Fibroblast of skin of left biceps (primary cell): ENCODE data around the gene AHCYL1.
A peak's percentile ranks its signal among the peaks of the same experiment; 100 is the strongest.
"Not testable (repeated sequence)": the region's sequence is repeated elsewhere in the genome, so short reads cannot be mapped to it uniquely, and the experiment has no call there.

ENCODE experiments used
- DNase-seq, 2 experiments: peaks; one replicate each; pipeline ENCODE4 v3.0.0-alpha.2; 2013; ENCODE audit warnings: low read depth in 2 of 2

AHCYL1 gene

DNA sequence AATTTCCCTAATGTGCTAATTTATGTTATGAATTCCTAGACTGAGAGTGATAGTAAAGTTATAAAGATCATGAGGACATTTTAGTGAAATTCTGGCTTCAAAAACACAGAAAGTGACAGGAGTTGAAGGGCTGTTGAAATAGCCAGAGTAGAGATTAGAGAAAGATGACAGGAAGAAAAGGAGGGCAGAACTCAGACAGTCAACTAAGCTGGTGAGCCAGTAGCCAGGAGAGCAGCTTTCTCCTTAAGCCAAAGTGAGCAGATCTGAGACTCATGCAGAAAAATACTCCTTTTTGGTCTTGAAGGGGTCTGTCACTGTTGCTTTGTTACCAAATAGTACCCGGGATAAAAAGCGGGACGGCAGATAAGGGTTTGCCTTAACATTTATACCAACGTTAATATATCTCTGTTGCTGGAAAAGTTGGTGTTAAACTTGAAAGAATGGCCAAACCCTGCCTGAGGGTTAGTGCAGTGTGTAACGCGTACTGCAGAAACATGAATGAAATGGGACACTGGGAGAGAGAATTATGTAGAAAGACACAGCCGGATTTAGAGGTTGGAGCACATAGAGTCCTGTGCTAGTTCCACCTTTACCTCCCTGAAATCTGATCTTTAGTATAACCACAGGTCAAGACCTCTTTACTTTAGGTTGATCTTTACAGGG is 12.8 kb downstream of the AHCYL1 start:
- DNase-seq: no peak

DNA sequence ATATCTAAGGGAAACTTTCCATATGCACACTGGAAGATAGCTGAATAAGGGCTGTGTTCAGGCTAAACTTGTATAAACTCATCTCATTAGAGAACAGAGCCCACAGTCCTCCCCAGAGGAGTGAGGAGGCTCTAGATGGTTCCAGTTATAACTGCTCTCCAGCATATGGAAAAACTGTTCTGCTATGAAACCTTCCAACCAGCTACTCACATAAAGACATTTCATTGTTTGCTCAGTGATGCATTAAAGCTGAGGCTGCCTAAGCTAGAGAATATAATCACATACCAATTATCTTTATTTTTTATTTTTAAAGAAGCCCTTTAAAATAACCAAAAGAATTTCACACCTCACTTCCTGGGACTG is 13.3 kb downstream of the AHCYL1 start:
- no peak for DNase-seq

DNA sequence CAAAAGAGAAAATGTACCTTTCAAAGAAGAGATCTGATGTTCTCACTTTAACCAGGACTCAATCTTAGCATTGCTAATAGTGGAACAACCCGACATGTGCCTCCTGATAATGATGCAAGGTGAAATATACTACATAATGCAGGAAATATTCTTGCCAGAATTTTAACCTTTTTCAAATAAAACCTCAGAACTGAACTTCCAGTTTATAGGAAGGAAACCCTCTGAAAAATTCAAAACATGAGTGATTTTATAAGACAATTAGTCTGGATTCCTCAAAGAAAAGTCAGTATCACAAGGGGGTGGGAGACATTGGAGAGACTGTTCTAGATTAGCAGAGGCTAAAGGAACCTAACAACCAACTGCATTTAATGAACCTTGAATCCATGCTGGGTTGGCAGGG is 18.1 kb downstream of the AHCYL1 start:
- no peak for DNase-seq

DNA sequence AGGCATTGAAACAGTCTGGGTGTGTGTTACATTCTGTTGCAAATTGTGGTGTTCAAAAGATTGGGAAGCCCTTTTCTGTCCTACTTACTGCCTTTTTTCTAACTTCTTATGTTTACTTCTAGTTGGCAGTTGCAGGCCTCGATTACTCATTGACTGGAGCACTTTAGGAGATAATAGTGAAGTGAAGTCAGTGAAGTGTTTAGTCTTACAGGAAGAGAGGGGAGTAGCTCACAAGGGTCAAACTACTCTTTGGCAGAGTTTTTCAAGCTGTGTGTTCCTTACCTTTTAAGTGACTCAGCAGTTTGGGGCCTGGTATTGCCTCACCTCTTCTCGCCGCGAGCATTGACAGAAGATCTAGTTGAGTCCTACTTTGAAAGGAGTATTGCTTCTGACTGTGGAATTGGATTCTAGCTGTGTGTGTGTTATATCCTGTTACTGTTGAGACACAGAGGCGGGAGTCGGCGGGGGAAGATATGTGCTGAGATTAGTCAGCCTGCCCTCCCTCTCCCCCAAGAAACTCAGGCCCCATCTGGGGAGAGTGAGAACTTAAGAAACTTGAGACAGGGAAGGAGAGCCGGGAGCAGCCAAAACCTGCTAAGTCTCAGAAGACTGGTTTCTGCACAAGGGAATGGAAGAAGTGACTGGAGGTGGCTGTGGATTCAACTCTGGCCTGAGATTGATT is 19.3 kb downstream of the AHCYL1 start:
- DNase-seq: peak; percentile 93 to 94

DNA sequence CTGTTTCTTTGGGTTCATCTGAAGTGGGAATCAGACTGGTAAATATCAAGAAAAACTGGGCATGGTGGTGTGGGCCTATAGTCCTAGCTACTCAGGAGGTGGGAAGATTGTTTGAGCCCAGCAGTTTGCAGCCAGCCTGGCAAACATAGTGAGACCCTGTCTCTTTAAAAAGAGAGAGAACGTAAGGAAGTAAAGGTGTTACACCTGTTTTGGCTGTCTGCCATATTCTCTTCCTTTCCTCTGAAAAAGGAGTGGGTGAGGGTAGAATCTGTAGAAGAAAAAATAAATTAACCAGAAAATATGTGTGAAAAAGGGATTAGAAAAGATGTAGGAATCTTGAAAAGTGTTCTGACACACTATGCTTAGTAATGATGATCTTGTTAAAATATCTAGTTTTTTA is 20.0 kb downstream of the AHCYL1 start:
- no peak for DNase-seq

DNA sequence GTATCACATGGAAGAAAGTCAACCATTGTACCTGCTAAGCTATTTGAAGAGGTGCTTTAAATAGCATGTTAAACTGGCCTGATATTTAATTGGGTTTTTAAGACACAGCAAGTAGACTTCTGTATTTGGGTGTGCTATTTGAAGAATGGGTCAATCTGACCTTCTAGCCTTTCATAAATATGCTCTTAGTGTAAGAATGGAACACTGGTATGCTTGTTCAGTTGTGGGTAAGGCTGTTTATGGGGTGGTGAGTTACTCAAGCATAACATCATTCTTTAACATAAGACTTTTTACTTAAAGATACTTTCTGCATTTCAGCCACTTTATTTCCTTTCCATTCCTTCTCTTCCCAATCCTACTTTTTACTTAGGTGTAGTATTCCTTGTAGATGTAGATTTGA is 21.4 kb downstream of the AHCYL1 start:
- no peak for DNase-seq

DNA sequence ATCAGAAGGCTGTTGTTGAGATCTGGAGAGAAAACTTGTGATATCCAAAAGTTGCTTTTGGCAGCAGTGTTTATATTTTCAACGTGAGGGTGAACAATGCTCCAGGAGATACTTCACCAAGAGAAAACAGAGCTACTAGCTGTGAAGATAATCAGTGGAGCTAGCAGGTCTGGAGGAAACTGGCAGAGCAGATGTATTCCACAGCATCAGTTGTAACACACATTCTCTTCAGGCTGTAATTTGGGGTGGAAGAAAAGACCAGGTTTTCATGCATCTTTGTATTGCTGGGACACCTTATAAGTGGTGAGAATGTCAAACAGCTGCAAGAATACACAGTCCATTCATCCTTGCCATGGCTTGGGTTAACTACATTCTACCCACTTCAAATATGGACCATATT is 22.0 kb downstream of the AHCYL1 start:
- DNase-seq: no peak

DNA sequence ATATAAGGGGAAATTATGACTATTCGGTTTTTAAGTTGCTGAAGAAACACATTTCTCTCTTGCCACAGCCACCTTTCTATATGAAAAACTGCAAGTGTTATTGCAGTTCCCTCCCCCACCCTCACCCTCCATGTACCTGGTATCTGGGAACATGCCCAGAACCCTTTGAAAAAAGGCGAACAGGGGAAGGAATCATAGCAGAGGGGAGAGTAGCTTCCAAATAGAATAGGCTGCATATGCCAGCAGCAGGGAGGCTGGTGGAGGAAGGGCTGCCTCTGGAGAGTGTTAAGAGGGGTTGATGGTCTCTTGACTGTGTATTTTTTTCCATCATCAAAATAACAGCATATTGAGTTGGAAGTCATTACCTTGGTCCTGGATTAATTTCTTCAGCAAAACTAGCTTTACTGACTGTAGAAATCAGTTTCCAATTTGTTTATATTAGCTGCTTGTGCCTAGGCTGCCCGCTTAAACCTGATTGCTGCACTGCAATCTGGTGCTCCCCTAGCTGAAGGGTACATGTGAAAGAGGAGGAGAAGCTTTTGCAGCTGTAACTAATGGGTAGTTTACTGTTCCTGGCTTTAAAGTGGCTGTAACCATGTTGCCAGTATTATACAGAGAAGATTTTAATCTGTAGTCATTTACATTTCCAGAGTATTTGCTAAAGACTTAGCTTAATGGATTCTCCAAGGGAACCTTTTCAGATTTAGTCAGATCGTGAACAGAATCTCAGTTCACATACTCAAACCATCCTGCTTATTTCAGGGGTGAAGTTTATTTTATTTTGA is 22.7 kb downstream of the AHCYL1 start:
- no peak for DNase-seq

DNA sequence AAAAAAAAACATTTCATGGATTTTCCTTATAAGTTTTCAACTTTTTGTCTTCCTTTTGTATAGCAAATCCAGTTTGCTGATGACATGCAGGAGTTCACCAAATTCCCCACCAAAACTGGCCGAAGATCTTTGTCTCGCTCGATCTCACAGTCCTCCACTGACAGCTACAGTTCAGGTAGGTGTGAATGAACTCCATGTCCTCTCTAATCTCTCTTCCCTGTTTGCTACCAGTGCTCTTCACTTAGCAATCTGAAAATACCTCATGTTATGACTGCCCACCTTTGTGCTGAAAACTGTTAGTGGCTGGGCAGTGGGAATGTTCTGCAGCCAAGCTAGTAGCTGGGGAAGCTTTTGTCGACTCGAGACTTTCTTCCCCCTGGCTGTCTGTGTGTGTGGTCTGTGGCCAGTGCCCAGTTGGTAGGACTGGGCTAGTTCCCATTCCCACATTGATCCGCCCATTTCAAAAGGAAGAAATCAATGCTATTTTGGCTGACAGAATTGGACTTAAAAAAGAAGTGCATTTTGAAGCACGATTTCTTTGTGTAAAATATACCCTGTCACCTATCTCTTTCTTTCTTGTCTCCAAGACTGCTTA is 24.5 kb downstream of the AHCYL1 start:
- no peak for DNase-seq

DNA sequence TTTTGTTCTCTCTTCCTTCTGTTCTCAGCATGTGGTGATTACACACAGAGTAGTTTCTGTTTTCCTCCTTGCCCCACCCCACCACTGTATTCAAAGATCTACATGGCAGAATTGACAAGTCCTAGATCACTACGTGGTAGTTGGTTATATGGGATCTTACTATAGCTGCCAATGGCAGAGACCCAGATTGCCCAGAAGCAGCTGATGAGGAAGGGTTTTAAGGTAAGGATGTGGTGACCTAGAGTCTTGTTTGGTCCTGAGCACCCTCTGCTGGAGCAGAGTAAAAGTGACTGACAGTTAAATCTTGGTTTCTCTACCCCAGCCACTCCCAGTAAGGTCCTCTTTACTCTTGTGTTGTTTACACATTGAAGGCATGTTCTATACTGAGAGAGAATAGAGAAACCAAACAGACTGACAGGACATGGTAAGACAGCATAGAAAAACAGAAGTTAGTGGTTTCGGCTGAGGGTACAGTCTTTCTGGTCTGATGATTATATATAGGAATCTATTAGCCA is 27.0 kb downstream of the AHCYL1 start:
- DNase-seq: no peak

DNA sequence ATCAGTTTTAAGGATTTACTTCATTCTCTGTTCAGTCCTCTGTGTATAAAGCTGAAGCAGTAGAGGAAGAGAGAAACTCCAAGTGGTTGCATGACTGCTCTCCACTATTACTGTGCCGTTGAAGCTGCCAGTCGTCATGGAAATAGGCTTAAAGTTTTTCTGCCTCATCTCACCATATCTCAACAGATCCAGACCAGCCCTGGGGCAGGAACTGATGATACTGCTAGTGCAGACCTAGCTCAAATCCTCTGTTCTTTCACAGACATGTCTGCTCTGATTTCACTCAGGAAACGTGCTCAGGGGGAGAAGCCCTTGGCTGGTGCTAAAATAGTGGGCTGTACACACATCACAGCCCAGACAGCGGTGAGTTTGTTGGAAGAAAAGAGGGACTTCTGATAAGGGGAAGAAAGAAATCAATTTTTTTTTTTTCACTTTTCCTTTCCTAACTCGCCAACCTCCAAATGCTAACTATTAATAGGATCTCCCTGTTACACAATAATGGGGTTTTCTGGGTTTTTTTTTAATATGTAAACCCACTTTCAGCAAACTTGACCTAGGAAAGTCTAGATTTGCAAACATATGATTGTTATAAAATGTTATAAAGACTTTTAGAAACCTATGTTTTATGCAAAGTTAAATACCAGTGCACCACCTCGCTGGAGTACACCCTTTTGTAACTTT is 27.7 kb downstream of the AHCYL1 start:
- DNase-seq: no peak

DNA sequence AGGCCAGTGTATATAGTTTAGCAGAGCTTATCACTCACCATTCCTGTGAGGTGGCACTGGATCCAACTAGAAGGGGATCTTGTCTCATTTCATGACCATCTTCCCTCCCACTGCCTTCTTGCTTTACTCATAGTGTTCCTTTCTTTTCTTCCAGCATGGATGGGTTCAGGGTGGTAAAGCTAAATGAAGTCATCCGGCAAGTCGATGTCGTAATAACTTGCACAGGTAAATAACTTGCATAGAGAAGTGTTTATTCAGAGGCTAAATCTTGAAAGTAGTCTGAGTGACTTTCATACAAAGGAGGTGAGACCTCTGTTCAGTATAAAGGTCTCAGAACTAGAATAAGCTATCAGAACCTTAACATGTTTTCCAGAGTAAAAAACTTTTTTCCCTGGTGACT is 33.2 kb downstream of the AHCYL1 start:
- DNase-seq: no peak

DNA sequence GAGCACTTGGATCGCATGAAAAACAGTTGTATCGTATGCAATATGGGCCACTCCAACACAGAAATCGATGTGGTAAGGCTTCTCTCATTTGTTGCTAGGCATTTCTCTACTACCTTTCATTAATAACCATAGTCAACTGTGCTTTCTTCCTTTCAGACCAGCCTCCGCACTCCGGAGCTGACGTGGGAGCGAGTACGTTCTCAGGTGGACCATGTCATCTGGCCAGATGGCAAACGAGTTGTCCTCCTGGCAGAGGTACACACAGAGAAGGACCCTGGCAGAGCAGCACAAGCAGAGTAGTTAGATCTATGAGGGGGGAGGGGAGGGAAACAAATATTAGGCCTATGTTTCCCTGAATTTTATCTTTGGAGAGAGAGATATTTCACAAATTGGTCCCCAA is 33.8 kb downstream of the AHCYL1 start:
- DNase-seq: no peak

DNA sequence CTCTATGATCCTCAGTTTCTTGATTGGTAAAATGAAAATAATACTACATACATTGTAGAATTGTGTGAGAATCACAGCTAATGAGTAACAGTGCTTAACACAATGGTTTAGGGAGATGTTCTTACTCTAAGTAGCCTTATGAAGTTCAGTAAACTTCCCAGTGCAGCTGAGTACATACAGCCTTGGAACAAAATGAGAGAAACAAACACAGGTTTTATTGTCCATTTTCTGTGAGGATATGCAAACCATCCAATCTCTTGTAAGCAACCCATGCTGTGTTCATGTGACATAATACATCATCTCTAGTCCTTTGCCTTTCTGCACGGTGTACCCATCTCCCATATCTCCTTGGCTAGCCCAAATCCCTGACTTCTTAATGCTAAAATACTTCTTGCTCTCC is 35.2 kb downstream of the AHCYL1 start:
- DNase-seq: no peak

DNA sequence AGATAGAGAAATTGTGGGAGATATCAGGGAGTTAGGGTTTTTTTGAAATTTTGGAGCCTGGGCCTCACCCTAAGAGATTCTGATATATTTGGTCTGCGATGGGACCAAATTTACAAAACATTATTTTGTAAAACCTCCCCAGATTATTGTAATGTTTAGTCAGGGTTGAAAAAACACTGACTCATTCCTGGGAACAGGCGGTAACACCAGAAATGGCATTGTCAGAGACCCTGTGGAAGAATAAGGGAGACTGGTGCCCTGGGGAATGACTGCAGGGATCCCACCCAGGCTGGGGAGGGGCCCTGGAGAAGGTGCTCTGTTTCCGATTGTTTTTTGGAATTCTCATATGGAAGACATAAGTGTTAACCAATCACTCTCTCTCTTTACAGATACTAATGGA is 36.7 kb downstream of the AHCYL1 start:
- DNase-seq: no peak

DNA sequence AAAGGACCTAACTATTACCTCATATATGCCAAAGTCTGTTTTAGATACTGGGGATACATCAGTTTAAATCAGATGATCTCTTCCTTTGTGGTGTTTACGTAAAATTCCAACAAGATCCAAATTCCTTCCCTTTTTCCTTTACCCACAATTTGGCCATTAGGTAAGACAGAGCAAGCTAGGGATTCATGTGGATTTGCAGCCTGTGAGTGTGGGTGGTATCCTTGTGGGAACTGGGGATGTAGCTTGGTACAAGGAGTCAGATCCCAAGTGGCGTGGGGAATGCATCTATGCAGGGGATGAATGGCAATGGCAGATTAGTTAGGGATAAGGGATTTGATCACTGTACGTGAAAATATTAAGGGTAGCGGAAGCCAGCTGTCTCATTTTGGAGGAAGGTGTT is 40.0 kb downstream of the AHCYL1 start:
- no peak for DNase-seq

DNA sequence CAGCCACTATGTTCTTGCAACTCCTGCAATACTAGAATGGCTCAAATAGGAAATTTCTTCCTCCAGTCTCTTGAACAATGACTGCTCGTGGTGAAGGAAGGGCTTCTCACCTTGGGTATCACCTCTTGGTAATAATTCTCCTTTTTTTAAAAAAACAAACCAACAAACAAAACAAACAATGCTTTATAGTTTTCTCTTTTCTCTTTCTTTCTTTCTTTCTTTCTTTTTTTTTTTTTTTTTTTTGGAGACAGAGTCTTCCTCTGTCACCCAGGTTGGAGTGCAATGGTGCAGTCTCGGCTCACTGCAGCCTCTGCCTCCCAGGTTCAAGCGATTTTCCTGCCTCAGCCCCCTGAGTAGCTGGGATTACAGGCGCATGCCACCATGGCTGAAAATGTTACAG is 46.1 kb downstream of the AHCYL1 start:
- DNase-seq: not testable (repeated sequence)

DNA sequence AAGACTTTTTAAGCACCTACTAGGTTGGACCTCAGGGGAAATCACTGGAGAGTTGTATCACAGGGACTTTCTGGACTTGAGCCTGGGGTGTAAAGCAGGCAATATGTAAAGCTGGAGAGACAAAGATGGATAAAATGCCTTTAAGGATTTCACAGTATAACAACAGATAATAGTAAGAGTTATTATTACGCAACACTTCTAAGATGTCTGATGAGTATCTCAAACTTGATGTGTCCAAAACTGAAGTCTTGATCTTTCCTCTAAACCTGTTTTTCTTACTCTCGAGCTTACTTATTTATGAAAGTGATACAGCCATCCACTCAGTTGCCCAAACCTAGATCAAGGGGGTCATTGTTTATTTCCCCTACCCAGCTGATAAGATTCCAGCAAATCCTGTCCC is 47.8 kb downstream of the AHCYL1 start:
- no peak for DNase-seq

DNA sequence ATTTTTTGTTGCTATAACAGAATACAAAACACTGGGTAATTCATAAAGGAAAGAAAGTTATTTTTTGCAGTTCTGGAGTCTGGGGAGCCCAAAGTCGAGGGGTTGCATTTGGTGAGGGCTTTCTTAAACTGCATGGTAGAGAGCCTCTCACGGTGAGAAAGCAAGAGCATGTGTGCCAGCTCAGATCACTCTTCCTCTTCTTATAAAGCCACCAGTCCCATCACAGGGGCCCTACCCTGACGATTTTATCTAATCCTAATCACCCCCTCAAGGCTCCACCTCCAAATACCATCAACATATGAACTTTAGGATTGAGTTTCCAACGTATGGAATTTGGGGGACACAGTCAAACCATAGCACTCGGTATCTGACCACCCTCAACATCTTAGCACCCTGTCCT is 48.9 kb downstream of the AHCYL1 start:
- DNase-seq: no peak

DNA sequence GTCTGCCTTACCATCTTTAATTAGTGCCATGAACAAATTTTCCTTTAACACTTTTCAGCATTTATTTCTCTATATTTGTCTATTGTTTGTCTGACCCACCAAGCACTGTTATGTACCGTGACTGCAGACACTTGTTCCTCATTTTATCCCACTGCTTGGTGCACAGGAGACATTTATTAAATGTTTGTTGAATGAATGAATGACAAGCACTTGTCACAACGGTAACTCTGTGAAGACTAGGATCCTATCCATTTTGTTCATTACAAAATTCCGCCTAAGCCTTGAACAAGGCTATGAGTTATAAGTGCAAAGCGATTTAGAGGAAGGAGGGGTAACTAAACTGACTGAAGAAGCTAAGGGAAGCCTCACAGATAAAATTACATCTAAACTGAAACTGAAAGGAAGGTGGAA is 49.5 kb downstream of the AHCYL1 start:
- DNase-seq: no peak

DNA sequence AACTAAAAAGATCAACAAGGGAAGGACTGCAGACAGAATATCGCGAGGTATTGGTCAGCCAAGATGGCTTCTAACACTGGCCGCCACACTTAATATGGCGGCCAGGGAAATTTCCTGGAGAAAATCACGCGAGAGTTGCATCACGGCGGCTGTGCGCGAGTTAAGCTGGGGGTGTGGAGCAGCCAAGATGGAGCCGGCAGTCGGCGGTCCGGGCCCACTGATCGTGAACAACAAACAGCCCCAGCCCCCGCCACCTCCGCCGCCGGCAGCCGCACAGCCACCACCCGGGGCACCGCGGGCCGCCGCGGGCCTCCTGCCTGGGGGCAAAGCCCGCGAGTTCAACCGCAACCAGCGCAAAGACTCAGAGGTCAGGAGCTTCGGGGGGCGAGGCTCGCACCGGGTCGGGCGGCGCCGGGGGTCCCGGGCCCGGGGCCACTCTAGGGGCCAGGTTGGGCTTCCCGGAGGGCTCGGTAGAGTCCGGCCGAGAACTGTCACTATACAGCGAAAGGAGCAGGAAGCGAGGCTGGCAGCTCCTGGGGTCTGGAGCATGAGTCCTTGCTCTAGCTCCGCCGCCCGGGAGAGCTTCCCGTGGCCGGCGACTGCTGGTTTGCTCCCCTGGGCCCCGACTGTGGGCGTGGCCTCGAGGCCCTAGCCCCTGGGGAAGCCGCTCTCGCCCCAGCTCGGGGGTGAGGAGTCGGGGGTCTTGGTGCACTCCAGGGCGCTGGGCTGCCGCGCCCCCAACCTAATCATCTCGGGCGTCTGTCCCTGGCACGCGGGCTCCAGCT is 50.1 kb downstream of the AHCYL1 start, which contains the start of gene STRIP1:
Gene STRIP1 (plus strand): TSS at position 174 of the 785 bp plus-strand sequence. CDS start 14 bp downstream, at position 188.
- DNase-seq: peak; percentile 93 to 94
